ENCODE measurements around the gene RFTN1.

The RFTN1 gene

GRCh38 chr3:16432714-16433113 lies 80.8 kb downstream of the RFTN1 start:
- DNase-seq (ENCODE audit: low spot score): no peak

GRCh38 chr3:16430717-16431630 lies 82.5 kb downstream of the RFTN1 start:
- DNase-seq (ENCODE audit: low spot score): no peak

GRCh38 chr3:16429086-16429485 lies 84.4 kb downstream of the RFTN1 start:
- DNase-seq (ENCODE audit: low spot score): no peak

- DNase-seq (ENCODE audit: low spot score): no peak
Measured at GRCh38 chr3:16428612-16429011, 84.9 kb downstream of the RFTN1 start.

GRCh38 chr3:16427103-16427965 lies 86.2 kb downstream of the RFTN1 start:
- no peak for DNase-seq (ENCODE audit: low spot score)

- DNase-seq (ENCODE audit: low spot score): no peak
Measured at GRCh38 chr3:16426665-16427064, 86.8 kb downstream of the RFTN1 start.

GRCh38 chr3:16426029-16426400 lies 87.5 kb downstream of the RFTN1 start:
- no peak for DNase-seq (ENCODE audit: low spot score)

GRCh38 chr3:16425398-16426028 lies 88.0 kb downstream of the RFTN1 start:
- no peak for DNase-seq (ENCODE audit: low spot score)

- DNase-seq (ENCODE audit: low spot score): no peak
Measured at GRCh38 chr3:16423947-16424673, 89.4 kb downstream of the RFTN1 start.

- no peak for DNase-seq (ENCODE audit: low spot score)
Measured at GRCh38 chr3:16423298-16423697, 90.2 kb downstream of the RFTN1 start.

- no peak for DNase-seq (ENCODE audit: low spot score)
Measured at GRCh38 chr3:16419640-16420241, 93.8 kb downstream of the RFTN1 start.

- no peak for DNase-seq (ENCODE audit: low spot score)
Measured at GRCh38 chr3:16417945-16418739, 95.4 kb downstream of the RFTN1 start.

GRCh38 chr3:16415911-16416476 lies 97.5 kb downstream of the RFTN1 start:
- no peak for DNase-seq (ENCODE audit: low spot score)

- no peak for DNase-seq (ENCODE audit: low spot score)
Measured at GRCh38 chr3:16413321-16413720, 100.2 kb downstream of the RFTN1 start.

GRCh38 chr3:16412192-16412800 lies 101.2 kb downstream of the RFTN1 start:
- no peak for DNase-seq (ENCODE audit: low spot score)

GRCh38 chr3:16411441-16411840 lies 102.1 kb downstream of the RFTN1 start:
- no peak for DNase-seq (ENCODE audit: low spot score)

- no peak for DNase-seq (ENCODE audit: low spot score)
Measured at GRCh38 chr3:16410659-16411058, 102.8 kb downstream of the RFTN1 start.

- DNase-seq (ENCODE audit: low spot score): no peak
Measured at GRCh38 chr3:16409032-16409431, 104.5 kb downstream of the RFTN1 start.

- no peak for DNase-seq (ENCODE audit: low spot score)
Measured at GRCh38 chr3:16407366-16407765, 106.1 kb downstream of the RFTN1 start.

- no peak for DNase-seq (ENCODE audit: low spot score)
Measured at GRCh38 chr3:16406579-16406978, 106.9 kb downstream of the RFTN1 start.

All from iPS-NIHi11 (cell line).